AG04450 (cell line): ENCODE measurements around the gene ALOX5AP. TPM values are rescaled to one million over a fixed set of nuclear protein-coding genes. Genes with fewer than 3 reads are reported as not detected.

ENCODE experiments used
- CTCF ChIA-PET: fragments of 300-600, 350-600 bp; formaldehyde crosslinking; extraction: SDS; loops from one replicate; lab custom pipeline; 2022; ENCODE audit warnings: antibody characterized with exemption, inconsistent platforms; lab: Charles Lee
- POLR2A ChIA-PET: fragments of 350-600 bp; formaldehyde crosslinking; extraction: SDS; loops from one replicate; lab custom pipeline; 2021; ENCODE audit warnings: antibody characterized with exemption, inconsistent platforms; lab: Yijun Ruan, JAX
- DNase-seq: peaks from one replicate; pipeline ENCODE4 v3.0.0-alpha.2; 2011; ENCODE audit warnings: low read depth, low spot score
- H3K27ac ChIP-seq: one replicate; pipeline ENCODE4 v1.5.1; 2012; ENCODE audit warnings: low read depth, low read length, control low read depth
- H3K27me3 ChIP-seq: one replicate; pipeline ENCODE4 v1.6.0; 2012; ENCODE audit warnings: low read length; ENCODE audit not compliant: control insufficient read depth, insufficient read depth
- H3K4me3 ChIP-seq: 2 replicates; pipeline ENCODE4 v1.5.1; 2011; ENCODE audit warnings: mild to moderate bottlenecking, low read depth, low read length, control low read depth
- H3K9me3 ChIP-seq: 2 replicates; pipeline ENCODE4 v1.5.1; 2012; ENCODE audit warnings: low read length; ENCODE audit not compliant: control insufficient read depth, insufficient read depth
- CTCF ChIP-seq: IDR thresholded peaks from 2 replicates; pipeline ENCODE4 v1.5.1; 2011; ENCODE audit warnings: low read depth, low read length, control low read depth, inconsistent platforms
- polyA plus RNA-seq: library from polyadenylated mRNA; depleted of rRNA; stranded (reverse); fragments of >200 nt; gene quantifications from 2 replicates; pipeline ENCODE4 v1.2.3, GENCODE V29; 2011

Gene ALOX5AP
- polyA plus RNA-seq, 1 experiment, result 6.4 TPM

GRCh38 chr13:30722361-30722760, 13.0 kb upstream of the ALOX5AP start:
- POLR2A ChIA-PET, result interaction anchor here (0.6 to 1.0 kb wide), 2 partner anchors 70 to 227 kb away, joined by 3 read pairs; no protein-coding TSS in a partner anchor
- DNase-seq, result no peak
- CTCF ChIA-PET, result no interaction called here

GRCh38 chr13:30724778-30725177, 10.6 kb upstream of the ALOX5AP start:
- POLR2A ChIA-PET, result no interaction called here
- TF ChIP-seq CTCF, result no peak
- Histone ChIP-seq H3K4me3 (no peak overlapping the region), H3K9me3 (no peaks in the 10 kb centered on the region), H3K27me3 (no peaks in the 10 kb centered on the region), H3K27ac (no peak overlapping the region)
- CTCF ChIA-PET, result no interaction called here
- no peak for DNase-seq

More at GRCh38 chr13:30722361-30722760, 13.0 kb upstream of the ALOX5AP start:
- Histone ChIP-seq H3K9me3 (no peaks in the 10 kb centered on the region), H3K27me3 (no peaks in the 10 kb centered on the region), H3K27ac (no peak overlapping the region), H3K4me3 (no peak overlapping the region)
- TF ChIP-seq CTCF, result no peak

- POLR2A ChIA-PET, result no interaction called here
- no peak for DNase-seq
Observed at GRCh38 chr13:30725326-30726085, 9.8 kb upstream of the ALOX5AP start.

GRCh38 chr13:30726192-30726591, 9.2 kb upstream of the ALOX5AP start:
- POLR2A ChIA-PET, result no interaction called here
- CTCF ChIA-PET, result no interaction called here
- no peak overlapping the region for H3K4me3 ChIP-seq
- no peaks in the 10 kb centered on the region for H3K9me3 ChIP-seq
- TF ChIP-seq CTCF, result no peak
- no peak for DNase-seq
- H3K27me3 ChIP-seq, result no peaks in the 10 kb centered on the region
- no peak overlapping the region for H3K27ac ChIP-seq

More at GRCh38 chr13:30725326-30726085, 9.8 kb upstream of the ALOX5AP start:
- Histone ChIP-seq H3K27me3 (no peaks in the 10 kb centered on the region), H3K4me3 (no peak overlapping the region), H3K9me3 (no peaks in the 10 kb centered on the region), H3K27ac (no peak overlapping the region)
- CTCF ChIA-PET, result no interaction called here
- no peak for TF ChIP-seq CTCF

- ChIA-PET POLR2A (no interaction called here), CTCF (no interaction called here)
- H3K27ac ChIP-seq, result no peak overlapping the region
- no peaks in the 10 kb centered on the region for H3K27me3 ChIP-seq
- H3K4me3 ChIP-seq, result no peak overlapping the region
- no peak for DNase-seq
- no peak for TF ChIP-seq CTCF
- peaks cover 4% of the 10 kb centered on the region; the same call in 1 of the 2 replicates for H3K9me3 ChIP-seq
Observed at GRCh38 chr13:30727491-30728355, 7.6 kb upstream of the ALOX5AP start.
